PC-3 (cell line): ENCODE measurements around the gene SETBP1.

Experiments used
- CTCF ChIP-seq: fragments of 300-600 bp; sonication (generic); conservative IDR thresholded peaks from 2 replicates; pipeline ENCODE4 v1.5.1; 2017; ENCODE audit warnings: antibody characterized with exemption, low read depth, mild to moderate bottlenecking, low read length
- EZH2 ChIP-seq: fragments of 300-600 bp; sonication (generic); IDR thresholded peaks from one replicate; pipeline ENCODE4 v1.6.1; 2017; ENCODE audit warnings: antibody characterized with exemption, mild to moderate bottlenecking, low read length; ENCODE audit not compliant: unreplicated experiment

- TF ChIP-seq CTCF (peak; percentile 57), EZH2 (no peak)
Measured at GRCh38 chr18:44895176-44895798, 214.6 kb downstream of the SETBP1 start.
